GF-D8 (cell line): ENCODE measurements around the gene MSH5.

Source experiments
- DNase-seq: peaks from one replicate; lab custom pipeline; 2025; lab: John Stamatoyannopoulos, UW

MSH5 gene

DNA sequence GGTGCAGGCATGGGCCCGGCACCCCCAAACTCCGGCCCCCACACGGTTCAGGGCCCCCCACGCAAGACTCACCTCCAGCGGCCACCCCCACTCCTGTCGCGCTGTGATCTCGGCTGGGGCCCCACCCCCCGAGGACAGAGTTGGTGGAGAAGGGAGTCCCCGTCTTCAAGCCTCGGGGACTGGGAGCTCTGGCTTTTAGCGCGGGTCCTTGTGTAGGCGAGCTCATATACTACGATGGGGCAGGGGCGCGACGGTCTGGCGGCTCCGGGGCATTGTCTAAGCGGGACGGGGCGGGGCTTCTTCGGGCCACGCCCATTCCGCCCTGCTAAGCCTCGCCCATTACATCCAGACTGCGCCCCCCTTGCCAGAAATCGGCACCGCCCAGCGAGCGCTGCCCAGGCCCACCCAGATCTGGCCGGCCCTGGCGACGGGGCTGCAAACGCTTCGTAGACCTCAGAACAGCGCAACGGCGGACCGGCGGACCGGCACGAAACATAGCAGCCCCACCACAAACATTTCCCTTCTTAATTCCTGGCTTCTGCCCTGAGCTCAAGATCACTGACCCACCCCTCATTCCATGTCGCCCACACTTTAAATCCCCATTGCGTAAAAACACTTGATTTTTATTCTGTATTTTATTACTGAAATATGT, 9.7 kb upstream of the MSH5 start:
- no peak for DNase-seq

DNA sequence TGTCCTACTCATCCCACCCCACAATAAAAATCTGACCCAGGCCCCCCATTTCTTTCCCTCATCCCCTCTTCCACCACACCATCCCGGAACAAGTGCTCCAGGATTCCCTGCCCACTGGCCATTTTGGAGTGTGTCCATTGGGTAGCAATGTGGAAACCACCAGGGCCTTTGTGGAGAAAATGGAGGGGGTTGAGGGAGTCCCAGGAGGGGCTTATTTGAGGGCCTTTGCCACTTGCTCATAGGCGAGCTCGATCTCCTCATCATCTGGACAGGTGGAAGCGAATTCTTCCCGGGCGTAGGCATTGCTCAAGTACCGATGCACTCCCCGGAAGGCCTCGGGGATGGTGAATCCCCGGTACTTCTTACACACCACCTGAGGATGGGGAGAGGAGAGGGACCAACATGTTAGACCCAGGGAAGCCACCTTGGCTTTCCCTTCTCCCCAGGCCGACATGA, 9.1 kb upstream of the MSH5 start:
- DNase-seq = no peak

GRCh38 chr6:31732029-31732428, 7.8 kb upstream of the MSH5 start:
- no peak for DNase-seq

DNA sequence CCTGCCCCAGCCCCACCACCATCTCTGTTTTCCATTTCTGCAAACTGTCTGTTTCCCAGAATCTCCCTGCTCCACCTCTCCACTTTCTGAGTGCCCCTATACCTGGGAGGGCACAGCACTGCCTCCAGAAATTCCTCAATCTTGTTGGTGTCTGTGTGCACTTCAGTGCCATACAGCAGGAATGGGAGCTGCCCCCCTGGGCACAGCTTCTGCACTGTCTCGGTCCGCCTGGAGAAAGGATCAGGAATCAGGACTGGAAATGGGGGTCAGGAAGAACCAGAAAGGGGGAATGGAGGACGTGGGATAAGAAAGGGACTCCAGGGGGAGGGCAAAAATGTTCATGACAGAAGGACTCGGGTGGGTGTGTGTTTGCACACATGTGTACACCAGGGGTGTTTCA, 6.1 kb upstream of the MSH5 start:
- DNase-seq = no peak

GRCh38 chr6:31734247-31734820, 5.5 kb upstream of the MSH5 start:
- DNase-seq = no peak

- peak; percentile 52 for DNase-seq
Measured at GRCh38 chr6:31734821-31735406, 4.9 kb upstream of the MSH5 start.

DNA sequence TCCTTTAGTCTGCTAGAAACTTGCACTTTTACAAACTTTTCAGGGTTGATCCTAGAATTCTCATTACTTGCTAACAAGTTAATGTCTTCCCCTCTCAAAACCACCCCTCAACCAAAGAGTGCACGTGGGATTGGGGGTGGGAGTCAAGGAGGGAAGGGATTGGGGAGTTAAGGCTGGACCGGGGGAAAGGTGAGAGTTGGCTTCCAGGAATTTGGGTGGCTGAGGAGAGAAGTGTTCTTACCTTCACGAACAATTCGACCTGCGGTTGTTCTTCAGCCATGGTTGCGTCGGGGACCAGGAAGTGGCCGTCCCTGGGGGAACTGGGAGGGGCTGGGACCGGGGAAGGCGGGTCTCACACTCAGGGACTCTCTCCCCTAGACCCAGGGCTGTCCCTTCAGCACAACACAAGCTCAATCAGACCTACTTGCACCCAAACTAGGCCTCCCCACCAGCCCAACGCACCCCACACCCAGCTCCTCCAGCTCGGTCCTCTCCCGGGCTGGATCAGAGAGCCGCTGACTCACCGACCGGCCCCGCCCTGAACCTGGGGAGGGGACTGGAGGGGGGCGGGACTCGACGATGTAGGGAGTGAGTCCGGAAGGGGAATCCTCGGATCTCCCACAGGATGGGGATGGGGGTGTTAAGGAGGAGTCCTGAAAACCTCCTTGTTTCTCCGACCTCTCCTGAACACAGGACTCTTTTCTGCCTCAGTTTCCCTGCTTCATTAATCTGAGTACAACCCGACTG, 3.6 kb upstream of the MSH5 start, which contains the start of gene CLIC1:
TSS of gene CLIC1 (minus strand) at position 510 of the 747 bp plus-strand sequence. CDS start at position 280, 230 bp downstream.
- DNase-seq = peak; percentile 81

DNA sequence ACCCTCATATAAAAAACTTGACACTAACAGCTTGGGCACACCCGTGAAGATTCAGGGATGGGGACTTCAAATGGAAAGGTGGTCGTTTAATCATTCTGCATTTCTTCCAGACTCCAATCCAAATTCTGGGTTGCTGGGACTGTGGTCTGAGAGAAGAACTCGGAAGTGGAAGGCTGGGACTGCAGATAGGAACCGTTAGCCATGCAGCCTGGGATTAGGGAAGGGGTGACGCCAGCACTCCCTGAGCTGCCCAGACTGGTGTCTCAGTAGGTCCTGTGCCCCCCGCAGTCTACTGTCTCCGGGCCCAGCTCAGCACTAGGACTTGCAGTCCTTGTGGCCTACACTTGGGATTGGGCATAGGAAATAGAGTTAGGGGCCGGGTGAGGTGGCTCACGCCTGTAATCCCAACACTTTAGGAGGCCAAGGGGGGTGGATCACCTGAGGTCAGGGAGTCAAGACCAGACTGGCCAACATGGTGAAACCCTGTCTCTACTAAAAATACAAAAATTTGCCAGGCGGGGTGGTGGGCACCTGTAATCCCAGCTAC, 3.0 kb upstream of the MSH5 start:
- DNase-seq = peak; percentile 30

DNA sequence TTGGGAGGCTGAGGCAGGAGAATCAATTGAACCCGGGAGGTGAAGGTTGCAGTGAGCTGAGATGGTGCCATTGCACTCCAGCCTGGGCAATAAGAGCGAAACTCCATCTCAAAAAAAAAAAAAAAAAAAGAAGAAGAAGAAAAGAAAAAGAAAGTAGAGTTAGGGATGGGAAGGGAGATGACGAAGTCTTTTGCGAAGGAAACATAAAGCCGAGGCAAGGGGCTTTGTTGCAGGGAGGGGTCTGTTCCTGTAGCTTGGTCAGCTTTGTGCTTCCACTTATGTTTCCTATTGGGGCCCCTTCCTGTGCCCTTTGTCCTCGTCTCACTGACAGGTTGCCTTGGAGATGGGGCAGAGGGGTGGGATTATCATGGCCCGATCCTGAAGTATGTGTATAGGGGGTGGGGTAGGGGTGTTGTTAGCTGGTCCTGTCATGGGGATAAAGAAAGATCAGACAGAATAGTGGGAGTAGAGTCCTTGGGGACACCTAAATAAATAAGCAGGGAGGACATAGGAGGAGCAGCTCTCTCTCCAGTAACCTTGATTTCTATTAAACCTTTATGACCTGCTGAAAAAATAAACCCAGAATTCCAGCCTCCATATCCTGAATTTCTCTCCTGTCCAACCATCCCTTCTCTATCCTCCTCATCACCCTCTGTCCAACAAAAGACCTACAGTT, 2.4 kb upstream of the MSH5 start:
- DNase-seq = peak; percentile 84

- peak; percentile 97 for DNase-seq
Measured at GRCh38 chr6:31737991-31738979, 1.5 kb upstream of the MSH5 start.

DNA sequence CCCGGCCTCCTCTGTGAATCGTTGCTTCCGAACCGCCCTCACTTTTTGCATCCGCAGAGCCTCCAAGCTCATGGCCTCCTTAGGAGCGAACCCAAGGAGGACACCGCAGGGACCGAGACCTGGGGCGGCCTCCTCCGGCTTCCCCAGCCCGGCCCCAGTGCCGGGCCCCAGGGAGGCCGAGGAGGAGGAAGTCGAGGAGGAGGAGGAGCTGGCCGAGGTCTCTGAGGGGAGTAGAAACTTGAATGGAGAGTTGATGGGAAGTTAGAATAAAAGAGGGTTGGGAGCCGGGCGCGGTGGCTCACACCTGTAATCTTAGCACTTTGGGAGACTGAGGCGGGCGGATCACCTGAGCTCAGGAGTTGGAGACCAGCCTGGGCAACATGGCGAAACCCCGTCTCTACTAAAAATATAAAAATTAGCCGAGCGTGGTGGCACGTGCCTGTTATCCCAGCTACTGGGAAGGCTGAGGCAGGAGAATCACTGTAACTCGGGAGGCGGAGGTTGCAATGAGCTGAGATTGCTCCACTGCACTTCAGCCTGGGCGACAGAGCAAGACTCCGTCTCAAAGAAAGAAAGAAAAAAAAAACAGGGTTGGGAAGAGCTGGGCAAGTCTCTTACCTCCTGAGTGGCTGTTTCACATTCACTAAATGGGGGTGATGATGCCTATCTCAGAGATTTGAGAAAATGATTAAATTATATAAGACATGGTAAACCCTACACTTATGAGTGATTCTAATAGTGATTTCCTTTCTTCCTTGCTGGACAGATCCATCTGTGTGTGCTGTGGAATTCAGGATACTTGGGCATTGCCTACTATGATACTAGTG, 805 bp downstream of the MSH5 start:
- peak; percentile 34 for DNase-seq

DNA sequence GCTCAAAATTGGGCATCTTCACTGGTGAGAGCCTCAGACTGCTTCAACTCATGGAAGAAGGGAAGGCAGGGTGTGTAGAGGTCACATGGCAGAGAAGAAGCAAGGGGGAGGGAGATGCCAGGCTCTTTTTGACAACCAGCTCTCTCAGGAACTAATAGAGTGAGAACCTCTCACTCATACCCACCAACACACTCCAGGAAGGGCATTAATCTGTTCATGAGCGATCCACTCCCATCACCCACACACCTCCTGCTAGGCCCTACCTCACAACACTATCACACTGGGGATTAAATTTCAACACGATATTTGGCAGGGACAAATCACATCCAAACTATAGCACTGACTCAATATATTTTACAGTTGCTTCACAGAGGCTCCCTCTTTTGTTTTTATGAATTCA, 2.0 kb downstream of the MSH5 start:
- DNase-seq = no peak

GRCh38 chr6:31742894-31743293, 3.1 kb downstream of the MSH5 start:
- no peak for DNase-seq

DNA sequence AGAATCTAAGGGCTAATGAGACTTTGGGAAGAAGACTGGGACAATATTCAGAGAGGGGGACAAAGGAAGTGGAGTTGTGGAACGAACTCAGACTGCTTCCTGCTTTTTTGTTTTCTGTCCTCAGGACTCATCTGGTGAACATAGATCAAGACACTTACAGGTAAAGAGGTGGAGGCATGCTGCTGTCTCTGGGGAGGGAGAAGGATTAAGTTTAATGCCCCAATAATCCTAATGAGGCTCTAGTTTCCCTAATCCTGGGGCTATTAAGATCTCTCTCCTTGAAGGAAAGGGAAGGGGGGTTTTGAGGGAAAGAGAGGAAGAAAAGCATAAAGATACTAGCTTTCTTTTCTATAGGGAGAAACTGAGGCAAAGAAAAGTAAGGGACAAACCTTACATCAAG, 4.6 kb downstream of the MSH5 start:
- DNase-seq = no peak

DNA sequence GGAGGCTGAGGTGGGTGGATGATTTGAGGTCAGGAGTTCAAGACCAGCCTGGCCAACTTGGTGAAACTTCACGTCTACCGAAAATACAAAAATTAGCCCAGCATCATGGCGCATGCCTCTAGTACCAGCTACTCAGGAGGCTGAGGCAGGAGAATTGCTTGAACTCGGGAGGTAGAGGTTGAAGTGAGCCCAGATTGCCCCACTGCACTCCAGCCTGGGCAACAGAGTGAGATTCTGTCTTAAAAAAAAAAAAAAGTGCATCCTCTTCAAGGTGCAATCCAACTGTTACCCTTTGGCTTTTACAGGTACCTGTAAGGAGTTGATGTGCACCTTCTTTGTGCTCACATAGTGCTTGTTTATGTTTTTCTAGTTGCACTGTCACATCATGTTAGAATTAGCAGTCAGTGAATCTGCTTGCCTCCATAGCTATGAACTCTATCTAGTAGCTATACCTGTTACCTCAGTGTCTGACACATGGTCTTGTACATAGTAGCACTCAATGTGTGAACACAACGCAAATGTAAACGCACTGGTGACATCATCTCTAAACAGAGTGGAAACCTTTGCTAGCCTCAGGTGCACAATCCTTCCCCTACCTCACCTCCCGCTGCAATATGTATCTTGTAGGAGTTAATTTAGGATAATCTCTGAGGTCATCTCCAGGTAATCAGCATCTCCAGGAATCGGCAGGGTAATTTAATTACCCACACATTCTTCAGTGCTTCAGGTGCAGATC, 9.7 kb downstream of the MSH5 start:
- no peak for DNase-seq

DNA sequence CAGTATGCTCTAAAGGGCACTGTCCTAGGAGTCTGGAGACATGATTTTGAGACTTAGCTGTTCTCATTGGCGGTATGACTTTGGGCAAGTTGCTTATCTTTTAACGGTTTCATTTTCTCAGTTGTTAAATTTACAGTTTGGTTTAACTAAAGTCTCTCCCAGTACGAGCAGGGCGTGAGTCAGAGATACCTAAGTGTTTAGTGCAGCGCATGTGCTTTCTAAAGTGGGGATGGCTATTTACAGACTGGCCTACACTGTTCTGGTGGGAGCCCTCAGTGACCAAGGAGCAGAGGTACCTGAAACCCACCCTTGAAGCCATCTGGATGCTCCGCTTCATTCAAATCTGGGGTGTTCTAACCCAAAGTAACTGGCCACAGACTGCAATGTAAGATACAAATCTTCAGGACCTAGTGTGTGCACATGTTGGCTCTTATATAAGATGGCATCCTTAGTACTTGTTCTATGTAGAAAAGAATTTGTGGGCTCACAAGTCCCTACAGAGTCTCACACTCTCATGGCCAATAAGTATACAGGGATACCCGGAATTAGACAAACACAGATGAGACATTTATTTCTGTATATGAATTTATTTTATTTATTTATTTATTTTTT, 10.7 kb downstream of the MSH5 start:
- DNase-seq = no peak

- no peak for DNase-seq
Measured at GRCh38 chr6:31752739-31753319, 13.0 kb downstream of the MSH5 start.

- DNase-seq = no peak
Measured at GRCh38 chr6:31758281-31758680, 18.5 kb downstream of the MSH5 start.
